K562 (cell line): ENCODE measurements around the gene MED20. TPM values are rescaled to one million over a fixed set of nuclear protein-coding genes. Genes with fewer than 3 reads are reported as not detected.

Experiments
- BCLAF1 ChIP-seq, 2 experiments: fragments of 450-650 bp in 1 of 2; IDR thresholded peaks; 2 replicates each; pipeline ENCODE4 v1.6.1; 2011 to 2017; ENCODE audit warnings: low read depth in 2 of 2, antibody characterized with exemption in 1 of 2, borderline replicate concordance in 1 of 2, low read length in 1 of 2, mild to moderate bottlenecking in 1 of 2, mixed read lengths in 1 of 2; ENCODE audit not compliant: control insufficient read depth in 1 of 2
- CBX3 ChIP-seq, 2 experiments: IDR thresholded peaks; 1 replicate in 1 of 2; 2 replicates in 1 of 2; pipeline ENCODE4 v1.6.1; 2012; ENCODE audit warnings: inconsistent platforms in 2 of 2, low read length in 2 of 2, borderline replicate concordance in 1 of 2, control low read depth in 1 of 2
- CEBPG ChIP-seq, 3 experiments: fragments of 200-800 bp in 1 of 3; sonication (Bioruptor generic) in 1 of 3; sonication (generic) in 1 of 3; formaldehyde crosslinking in 1 of 3; IDR thresholded peaks in 2 of 3; conservative IDR thresholded peaks in 1 of 3; 2 replicates each; pipeline versions ENCODE4 v1.6.1 to v1.8.0; 2016 to 2022; ENCODE audit warnings: missing compliant biosample characterization in 2 of 3, missing genetic modification characterization in 2 of 3, mild to moderate bottlenecking in 1 of 3, missing genetic modification reagents in 1 of 3
- HLTF ChIP-seq: fragments of 450-650 bp; IDR thresholded peaks from 2 replicates; pipeline ENCODE4 v1.6.1; 2016
- HNRNPL ChIP-seq: fragments of 200-400 bp; formaldehyde crosslinking; IDR thresholded peaks from 2 replicates; pipeline ENCODE4 v1.6.1; 2017; ENCODE audit warnings: low read depth, mild to moderate bottlenecking, low read length
- KLF1 ChIP-seq: fragments of 450-650 bp; IDR thresholded peaks from 2 replicates; pipeline ENCODE4 v1.6.1; 2016; ENCODE audit warnings: missing genetic modification characterization, missing compliant biosample characterization
- MEIS2 ChIP-seq: fragments of 450-650 bp; IDR thresholded peaks from 2 replicates; pipeline ENCODE4 v1.6.1; 2014; ENCODE audit warnings: mild to moderate bottlenecking; ENCODE audit not compliant: partially characterized antibody
- NEUROD1 ChIP-seq: fragments of 150-350 bp; IDR thresholded peaks from 2 replicates; pipeline ENCODE4 v1.6.1; 2014; ENCODE audit warnings: borderline replicate concordance, low read length, low read depth; ENCODE audit not compliant: partially characterized antibody
- NFE2 ChIP-seq: IDR thresholded peaks from 2 replicates; pipeline ENCODE4 v1.6.1; 2014; ENCODE audit warnings: antibody characterized with exemption, low read depth
- NRF1 ChIP-seq, 2 experiments: fragments of 450-650 bp; IDR thresholded peaks in 1 of 2; conservative IDR thresholded peaks in 1 of 2; 2 replicates each; pipeline ENCODE4 v1.6.1; 2014; ENCODE audit warnings: mild to moderate bottlenecking in 2 of 2
- PHF20 ChIP-seq: fragments of 450-650 bp; IDR thresholded peaks from 2 replicates; pipeline ENCODE4 v1.6.1; 2018; ENCODE audit not compliant: partially characterized antibody
- PKNOX1 ChIP-seq: fragments of 450-650 bp; IDR thresholded peaks from 2 replicates; pipeline ENCODE4 v1.6.1; 2016
- POLR2G ChIP-seq: fragments of 200-400 bp; formaldehyde crosslinking; IDR thresholded peaks from 2 replicates; pipeline ENCODE4 v1.6.1; 2017; ENCODE audit warnings: low read depth, mild to moderate bottlenecking, antibody characterized with exemption, low read length, moderate library complexity
- RFX5 ChIP-seq: IDR thresholded peaks from 2 replicates; pipeline ENCODE4 v1.6.1; 2011; ENCODE audit warnings: low read depth, mild to moderate bottlenecking, improper control_type of control experiment, low read length
- SMARCA5 ChIP-seq: fragments of 450-650 bp; IDR thresholded peaks from 2 replicates; pipeline ENCODE4 v1.6.1; 2016
- STAT5B ChIP-seq: fragments of 250-450 bp; sonication (Bioruptor Pico); IDR thresholded peaks from 2 replicates; pipeline ENCODE4 v1.8.0; 2021; ENCODE audit warnings: mild to moderate bottlenecking, inconsistent platforms
- TFAP4 ChIP-seq: sonication (generic); formaldehyde crosslinking; IDR thresholded peaks from 2 replicates; pipeline ENCODE4 v1.8.0; 2022; ENCODE audit warnings: missing genetic modification reagents, mild to moderate bottlenecking, moderate library complexity, borderline replicate concordance
- ZNF639 ChIP-seq, 2 experiments: fragments of 200-800 bp in 1 of 2; sonication (Bioruptor generic) in 1 of 2; sonication (generic) in 1 of 2; formaldehyde crosslinking in 1 of 2; IDR thresholded peaks in 1 of 2; conservative IDR thresholded peaks in 1 of 2; 2 replicates each; pipeline versions ENCODE4 v1.5.0 to v1.6.1; 2016 to 2020; ENCODE audit warnings: missing compliant biosample characterization in 1 of 2, missing genetic modification characterization in 1 of 2, missing genetic modification reagents in 1 of 2
- polyA plus RNA-seq, 8 experiments: library from polyadenylated mRNA; depleted of rRNA in 4 of 8; stranded (reverse) in 5 of 8; unstranded in 3 of 8; fragments of >200 nt; fragmentation: Nextera tagmentation in 2 of 8; fragmentation: Illumina TruSeq in 1 of 8; extraction: Ambion mirVana in 2 of 8; extraction: Trizol in 1 of 8; gene quantifications; 2 replicates each; pipeline versions ENCODE4 v1.2.1 to v1.2.3, GENCODE V29; 2011 to 2014; ENCODE audit warnings: inconsistent platforms in 1 of 8, missing spikeins in 1 of 8
- total RNA-seq, 7 experiments: library from RNA; depleted of rRNA in 6 of 7; stranded (reverse); fragments of >200 nt in 6 of 7; fragmentation: Illumina TruSeq in 2 of 7; extraction: Trizol in 2 of 7; gene quantifications; 2 replicates each; pipeline versions ENCODE4 v1.2.1 to v1.2.3, GENCODE V29; 2011 to 2021; ENCODE audit warnings: low replicate concordance in 1 of 7

The MED20 gene
- total and polyA plus RNA-seq, 9 of the 15 experiments (the other 6 are each of a cell fraction or from before 2014, with no cell fraction given) = 27.3 to 80.9 (median 46.0) TPM

DNA sequence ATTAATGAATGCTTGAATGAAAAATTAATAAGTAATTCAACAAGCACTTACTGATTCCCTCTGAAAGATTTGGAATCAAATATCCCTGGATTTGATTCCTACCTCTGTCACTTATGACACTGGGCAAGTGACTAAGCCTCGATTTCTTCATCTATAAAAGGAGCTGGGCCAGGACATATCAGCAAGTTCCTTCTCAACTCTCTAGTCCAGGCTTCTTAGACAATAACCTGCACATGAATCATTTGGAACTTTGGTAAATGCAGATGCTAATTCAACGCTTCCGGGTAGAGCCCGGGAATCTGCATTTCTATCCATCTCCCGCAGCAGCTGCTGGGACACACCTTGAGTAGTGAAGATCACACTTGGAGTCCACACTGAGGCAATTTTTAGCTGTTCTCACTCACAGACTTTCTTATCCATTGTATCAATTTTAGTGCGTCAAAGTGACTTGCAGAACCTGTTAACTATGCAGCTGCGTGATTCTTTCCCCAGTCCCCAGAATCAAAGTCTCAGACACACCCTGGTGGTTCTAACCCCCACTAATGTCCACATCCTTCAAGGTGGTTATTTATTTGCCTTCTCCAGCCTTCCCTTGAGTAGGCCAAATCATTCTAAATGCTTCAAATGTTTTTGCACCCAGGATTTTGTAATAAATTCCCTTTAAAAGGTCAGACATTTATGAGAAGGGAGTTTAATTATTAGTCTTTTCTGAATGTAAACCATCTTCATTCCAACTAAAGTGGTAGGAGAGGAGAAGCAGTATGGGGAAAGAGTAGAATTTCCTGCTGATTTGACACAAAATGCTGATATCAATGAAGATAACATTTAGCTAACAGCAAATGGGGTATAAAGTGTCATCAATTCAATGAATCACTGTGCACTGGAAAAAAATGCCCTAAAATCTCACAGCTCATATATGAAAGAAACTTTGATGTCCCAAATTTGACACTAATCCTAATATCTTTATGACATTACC is 46.7 kb upstream of the MED20 start (continued):
- 0 out of 4 replicates have a peak, but pooled peaks of 1 of the 2 experiments have one; percentile 33 for TF ChIP-seq NRF1 (conservative IDR thresholded peaks at IDR 0.05 in 1 of 2, IDR thresholded peaks at IDR 0.05 in 1 of 2)
- TF ChIP-seq MEIS2 = peak; percentile 14
- TF ChIP-seq TFAP4 (CRISPR knock-in tag) = no peak
- no peak for TF ChIP-seq POLR2G
- TF ChIP-seq KLF1 (tag) = no peak
- peak; percentile 8 for TF ChIP-seq NEUROD1
- no peak for TF ChIP-seq HNRNPL
- TF ChIP-seq SMARCA5 = peak; percentile 58; the same call in 1 of the 2 replicates
- TF ChIP-seq NFE2 = peak; percentile 83
- TF ChIP-seq ZNF639 (CRISPR knock-in tag; conservative IDR thresholded peaks at IDR 0.05 in 1 of 2, IDR thresholded peaks at IDR 0.05 in 1 of 2) = no peak
- peak; percentile 9; the same call in 1 of the 2 replicates for TF ChIP-seq PKNOX1
- peak in 1 of 2 experiments; percentile 76; a peak in 2 of 3 replicates for TF ChIP-seq CBX3 (IDR thresholded peaks at IDR 0.05; ENCODE audit: borderline replicate concordance in 1 of 2, low read length in 2 of 2)
- TF ChIP-seq RFX5 = no peak
- 0 out of 4 replicates have a peak, but pooled peaks of 1 of the 2 experiments have one; percentile 38 for TF ChIP-seq BCLAF1 (IDR thresholded peaks at IDR 0.05; ENCODE audit: borderline replicate concordance in 1 of 2, control insufficient read depth in 1 of 2, low read depth in 2 of 2, low read length in 1 of 2)
- TF ChIP-seq HLTF = no peak
- TF ChIP-seq CEBPG (CRISPR knock-in tag; IDR thresholded peaks at IDR 0.05) = no peak
- peak; percentile 48 to 74; a peak in 3 of 4 replicates for TF ChIP-seq CEBPG (tag; conservative IDR thresholded peaks at IDR 0.05 in 1 of 2, IDR thresholded peaks at IDR 0.05 in 1 of 2)
- peak; percentile 3; the same call in 1 of the 2 replicates for TF ChIP-seq STAT5B
- no peak for TF ChIP-seq PHF20
